Vagina (tissue), 2 donors: ENCODE measurements around the gene DACH2. TPM values are rescaled to one million over a fixed set of nuclear protein-coding genes. Genes with fewer than 3 reads are reported as not detected.

ENCODE experiments used
- DNase-seq, 2 donors: peaks; one replicate each; pipeline ENCODE4 v3.0.0-alpha.2; 2017; ENCODE audit errors: extremely low spot score in 2 of 2
- H3K27ac ChIP-seq: fragments of 200-600 bp; sonication (generic); one replicate; pipeline ENCODE4 v1.5.1; 2019
- H3K27me3 ChIP-seq: fragments of 200-600 bp; sonication (generic); one replicate; pipeline ENCODE4 v1.5.1; 2019
- H3K36me3 ChIP-seq, 2 donors: fragments of 200-600 bp; sonication (generic); one replicate each; pipeline ENCODE4 v1.5.1; 2017 to 2019
- H3K4me1 ChIP-seq: fragments of 200-600 bp; sonication (generic); one replicate; pipeline ENCODE4 v1.5.1; 2019
- H3K4me3 ChIP-seq, 2 donors: fragments of 200-600 bp; sonication (generic); 1 replicate in 1 of 2; 2 replicates in 1 of 2; pipeline ENCODE4 v1.5.1; 2016 to 2019
- H3K9me3 ChIP-seq: fragments of 200-600 bp; sonication (generic); one replicate; pipeline ENCODE4 v1.5.1; 2019
- CTCF ChIP-seq, 3 experiments: fragments of 450-650 bp in 2 of 3; fragments of 200-600 bp in 1 of 3; sonication (generic) in 1 of 3; IDR thresholded peaks; one replicate each; pipeline ENCODE4 v1.5.1; 2017 to 2019; ENCODE audit warnings: antibody characterized with exemption in 3 of 3, mild to moderate bottlenecking in 2 of 3, moderate library complexity in 2 of 3
- POLR2A ChIP-seq, 2 donors: fragments of 450-650 bp; IDR thresholded peaks; one replicate each; pipeline ENCODE4 v1.6.1; 2017; ENCODE audit warnings: antibody characterized with exemption in 2 of 2, mild to moderate bottlenecking in 2 of 2, moderate library complexity in 2 of 2
- POLR2AphosphoS5 ChIP-seq, 2 donors: sonication (generic); formaldehyde crosslinking; IDR thresholded peaks; one replicate each; pipeline ENCODE4 v1.9.0; 2017; ENCODE audit warnings: antibody characterized with exemption in 2 of 2, mild to moderate bottlenecking in 2 of 2, low read depth in 1 of 2; ENCODE audit not compliant: insufficient read depth in 1 of 2
- intact Hi-C: fragments of 100-400 bp; cut with DNase I; formaldehyde crosslinking; loops from one replicate; pipeline ENCODE4 v1.15.1; 2023
- total RNA-seq: library from RNA; depleted of rRNA; stranded (reverse); fragments of >200 nt; gene quantifications from one replicate; pipeline ENCODE4 v1.2.3, GENCODE V29; 2016

Gene DACH2
- total RNA-seq, 1 donor from 2014 or later: not detected

- Histone ChIP-seq H3K36me3 (no peaks in the 10 kb centered on the region), H3K9me3 (no peaks in the 10 kb centered on the region), H3K4me1 (no peaks in the 10 kb centered on the region), H3K4me3 (no peak overlapping the region), H3K27me3 (no peaks in the 10 kb centered on the region), H3K27ac (no peak overlapping the region)
- no peak for TF ChIP-seq CTCF (IDR thresholded peaks at IDR 0.05)
- no peak for TF ChIP-seq POLR2AphosphoS5 (IDR thresholded peaks at IDR 0.05; ENCODE audit: insufficient read depth in 1 of 2, low read depth in 1 of 2)
- no peak for TF ChIP-seq POLR2A (IDR thresholded peaks at IDR 0.05)
- no peak for DNase-seq
- intact Hi-C loops: no loop called here
These were observed 548.7 kb downstream of the DACH2 start for GRCh38 chrX:86696951-86697350.

- no peak overlapping the region for H3K4me3 ChIP-seq
- H3K9me3 ChIP-seq: no peaks in the 10 kb centered on the region
- no peaks in the 10 kb centered on the region for H3K36me3 ChIP-seq
- no peaks in the 10 kb centered on the region for H3K27me3 ChIP-seq
- DNase-seq: no peak
- H3K27ac ChIP-seq: no peak overlapping the region
- intact Hi-C loops: no loop called here
- H3K4me1 ChIP-seq: no peaks in the 10 kb centered on the region
- no peak for TF ChIP-seq POLR2AphosphoS5 (IDR thresholded peaks at IDR 0.05; ENCODE audit: insufficient read depth in 1 of 2, low read depth in 1 of 2)
- no peak for TF ChIP-seq POLR2A (IDR thresholded peaks at IDR 0.05)
- no peak for TF ChIP-seq CTCF (IDR thresholded peaks at IDR 0.05)
These were observed 563.4 kb downstream of the DACH2 start for GRCh38 chrX:86711531-86712180.

DNA sequence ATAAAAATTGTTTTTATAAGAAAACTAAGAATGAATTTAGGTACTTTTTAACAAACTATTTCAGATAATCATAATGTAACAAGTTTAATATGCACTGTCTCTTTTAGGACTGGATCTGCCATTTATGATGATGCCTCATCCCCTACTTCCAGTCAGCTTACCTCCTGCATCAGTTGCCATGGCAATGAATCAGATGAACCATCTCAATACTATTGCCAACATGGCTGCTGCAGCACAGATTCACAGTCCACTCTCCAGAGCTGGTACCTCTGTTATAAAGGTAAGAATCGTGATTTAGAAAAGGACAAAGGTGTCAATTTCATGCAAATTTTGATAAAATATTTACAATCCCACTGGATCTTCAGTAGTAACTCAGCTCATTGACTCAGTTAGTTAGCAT is 566.2 kb downstream of the DACH2 start:
- intact Hi-C loops: no loop called here
- no peaks in the 10 kb centered on the region for H3K9me3 ChIP-seq
- no peak overlapping the region for H3K27ac ChIP-seq
- no peaks in the 10 kb centered on the region for H3K4me1 ChIP-seq
- no peaks in the 10 kb centered on the region for H3K36me3 ChIP-seq
- no peaks in the 10 kb centered on the region for H3K27me3 ChIP-seq
- TF ChIP-seq CTCF (IDR thresholded peaks at IDR 0.05) (no peak), POLR2A (IDR thresholded peaks at IDR 0.05) (no peak), POLR2AphosphoS5 (IDR thresholded peaks at IDR 0.05; ENCODE audit: insufficient read depth in 1 of 2, low read depth in 1 of 2) (no peak)
- no peak overlapping the region for H3K4me3 ChIP-seq
- DNase-seq: no peak

DNA sequence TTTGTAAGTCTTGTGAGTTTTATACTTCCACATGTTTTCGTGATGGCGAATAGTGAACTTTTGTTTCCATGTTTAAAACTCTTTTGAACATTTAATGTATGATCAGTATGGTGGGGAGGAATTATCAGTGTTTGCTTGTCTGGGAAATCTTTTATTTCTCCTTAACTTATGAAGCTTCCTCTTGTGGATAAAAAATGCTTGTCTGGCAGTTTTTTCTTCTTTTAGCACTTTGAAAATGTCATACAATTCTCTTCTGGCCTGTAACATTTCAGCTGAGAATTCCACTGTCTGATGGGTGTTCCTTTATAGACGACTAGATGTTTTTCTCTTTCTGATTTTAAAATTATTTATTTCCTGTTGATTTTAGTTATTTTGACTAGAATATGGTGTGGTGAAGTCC is 576.0 kb downstream of the DACH2 start:
- no peak for DNase-seq
- no peaks in the 10 kb centered on the region for H3K36me3 ChIP-seq
- H3K4me1 ChIP-seq: no peaks in the 10 kb centered on the region
- H3K27me3 ChIP-seq: no peaks in the 10 kb centered on the region
- no peak overlapping the region for H3K4me3 ChIP-seq
- no peak overlapping the region for H3K27ac ChIP-seq
- TF ChIP-seq CTCF (IDR thresholded peaks at IDR 0.05): no peak
- no peak for TF ChIP-seq POLR2AphosphoS5 (IDR thresholded peaks at IDR 0.05; ENCODE audit: insufficient read depth in 1 of 2, low read depth in 1 of 2)
- TF ChIP-seq POLR2A (IDR thresholded peaks at IDR 0.05): no peak
- no peaks in the 10 kb centered on the region for H3K9me3 ChIP-seq
- intact Hi-C loops: no loop called here

GRCh38 chrX:86747091-86747490 is 598.8 kb downstream of the DACH2 start:
- no peaks in the 10 kb centered on the region for H3K36me3 ChIP-seq
- no peak overlapping the region for H3K4me3 ChIP-seq
- DNase-seq: no peak
- no peaks in the 10 kb centered on the region for H3K9me3 ChIP-seq
- H3K27ac ChIP-seq: no peak overlapping the region
- intact Hi-C loops: no loop called here
- H3K27me3 ChIP-seq: no peaks in the 10 kb centered on the region
- no peaks in the 10 kb centered on the region for H3K4me1 ChIP-seq
- TF ChIP-seq POLR2AphosphoS5 (IDR thresholded peaks at IDR 0.05; ENCODE audit: insufficient read depth in 1 of 2, low read depth in 1 of 2) (no peak), CTCF (IDR thresholded peaks at IDR 0.05) (no peak), POLR2A (IDR thresholded peaks at IDR 0.05) (no peak)
